GM12801 (cell line): ENCODE data around the gene MPP1.

Source experiments
- TF ChIP-seq, protein P1 (sequence below): IDR thresholded peaks from one replicate; pipeline ENCODE4 v1.5.1; 2011; ENCODE audit warnings: control low read depth; ENCODE audit not compliant: insufficient read length; ENCODE audit errors: extremely low read depth

MPP1 gene

DNA sequence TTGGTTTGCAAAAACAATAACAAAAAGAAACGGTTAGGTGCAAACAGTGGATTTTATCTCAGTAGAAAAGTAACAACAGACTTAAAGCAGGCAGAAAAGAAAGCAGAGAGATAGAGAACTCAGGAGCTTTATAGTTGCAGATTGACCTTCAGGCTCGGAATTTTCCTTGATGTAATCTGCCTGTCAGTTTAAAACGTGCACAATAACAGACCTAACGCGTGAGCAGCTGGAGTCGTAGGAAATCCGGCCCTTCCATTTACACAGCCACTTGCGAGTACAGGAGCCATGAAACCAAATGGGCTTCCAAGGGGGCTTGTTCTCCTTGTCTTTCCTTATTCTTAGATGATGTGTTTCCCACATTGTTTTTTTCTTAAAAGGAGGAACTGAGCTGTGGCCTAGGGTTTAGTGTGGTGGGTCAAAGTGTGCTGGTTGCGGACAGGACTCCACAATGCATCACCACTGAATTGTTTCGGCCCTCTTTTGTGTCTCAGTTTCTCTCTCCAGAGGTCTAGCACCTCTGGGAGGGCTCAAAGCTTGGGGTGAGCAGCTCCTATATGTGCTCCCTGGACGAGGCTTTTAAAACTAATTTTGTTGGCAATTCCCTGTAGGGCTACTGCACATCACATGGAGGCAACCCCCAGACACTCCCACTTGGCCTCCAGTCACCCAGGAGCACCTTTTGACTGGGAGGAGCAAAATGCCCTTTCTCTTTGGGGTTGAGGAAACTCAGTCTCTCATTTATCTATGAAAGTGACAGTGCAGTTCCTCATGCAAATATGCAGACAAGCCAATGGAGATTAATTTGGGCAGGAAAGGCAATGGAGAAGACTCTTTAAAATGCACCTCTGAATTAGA lies 13.9 kb upstream of the MPP1 start:
- TF ChIP-seq, protein P1, sequence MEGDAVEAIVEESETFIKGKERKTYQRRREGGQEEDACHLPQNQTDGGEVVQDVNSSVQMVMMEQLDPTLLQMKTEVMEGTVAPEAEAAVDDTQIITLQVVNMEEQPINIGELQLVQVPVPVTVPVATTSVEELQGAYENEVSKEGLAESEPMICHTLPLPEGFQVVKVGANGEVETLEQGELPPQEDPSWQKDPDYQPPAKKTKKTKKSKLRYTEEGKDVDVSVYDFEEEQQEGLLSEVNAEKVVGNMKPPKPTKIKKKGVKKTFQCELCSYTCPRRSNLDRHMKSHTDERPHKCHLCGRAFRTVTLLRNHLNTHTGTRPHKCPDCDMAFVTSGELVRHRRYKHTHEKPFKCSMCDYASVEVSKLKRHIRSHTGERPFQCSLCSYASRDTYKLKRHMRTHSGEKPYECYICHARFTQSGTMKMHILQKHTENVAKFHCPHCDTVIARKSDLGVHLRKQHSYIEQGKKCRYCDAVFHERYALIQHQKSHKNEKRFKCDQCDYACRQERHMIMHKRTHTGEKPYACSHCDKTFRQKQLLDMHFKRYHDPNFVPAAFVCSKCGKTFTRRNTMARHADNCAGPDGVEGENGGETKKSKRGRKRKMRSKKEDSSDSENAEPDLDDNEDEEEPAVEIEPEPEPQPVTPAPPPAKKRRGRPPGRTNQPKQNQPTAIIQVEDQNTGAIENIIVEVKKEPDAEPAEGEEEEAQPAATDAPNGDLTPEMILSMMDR = no peak

DNA sequence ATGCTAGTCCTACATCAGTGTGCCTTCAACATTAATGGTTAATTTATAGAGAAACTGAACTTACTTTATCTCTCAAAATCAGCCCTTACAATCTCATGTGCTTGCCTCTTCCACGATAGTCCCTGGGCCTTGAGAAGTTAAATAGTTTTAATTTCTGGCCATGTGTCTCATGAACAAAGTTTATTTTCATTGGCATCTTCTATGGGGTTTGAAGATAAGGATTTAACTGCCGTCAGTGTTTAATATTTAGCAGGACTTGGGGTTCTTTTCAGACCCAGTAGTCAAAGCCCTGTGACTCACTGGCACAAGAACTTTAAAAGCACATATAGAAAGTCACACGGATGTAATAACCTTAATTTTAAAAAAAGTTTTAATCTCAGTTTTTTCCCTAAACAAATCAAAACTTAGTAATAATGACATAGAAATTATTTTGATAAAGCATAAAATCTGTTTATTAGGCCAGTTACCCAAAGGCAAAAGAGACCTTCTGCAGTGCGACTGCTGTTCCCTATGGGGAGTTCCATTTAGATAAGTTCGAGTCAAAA lies 10.1 kb upstream of the MPP1 start:
- TF ChIP-seq, protein P1 = no peak

DNA sequence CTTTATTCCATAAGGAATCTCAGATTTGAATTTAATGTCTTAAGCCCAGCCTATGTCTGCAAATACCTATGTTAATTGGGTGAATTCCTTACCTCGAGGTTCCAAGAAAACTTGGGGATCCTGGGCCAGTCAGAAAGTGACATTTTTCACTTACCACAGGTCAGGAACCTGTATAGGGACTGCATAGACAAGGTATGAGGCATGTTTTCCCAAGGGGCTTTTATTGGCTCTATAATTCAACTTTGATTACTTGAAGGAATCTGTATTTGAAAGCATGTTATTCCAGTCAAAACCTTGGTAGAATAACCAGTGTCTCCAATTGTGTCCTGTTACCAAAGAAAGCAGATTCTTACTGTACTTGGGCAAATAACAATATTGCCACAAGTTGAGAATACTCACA lies 8.5 kb upstream of the MPP1 start:
- TF ChIP-seq, protein P1 = no peak

DNA sequence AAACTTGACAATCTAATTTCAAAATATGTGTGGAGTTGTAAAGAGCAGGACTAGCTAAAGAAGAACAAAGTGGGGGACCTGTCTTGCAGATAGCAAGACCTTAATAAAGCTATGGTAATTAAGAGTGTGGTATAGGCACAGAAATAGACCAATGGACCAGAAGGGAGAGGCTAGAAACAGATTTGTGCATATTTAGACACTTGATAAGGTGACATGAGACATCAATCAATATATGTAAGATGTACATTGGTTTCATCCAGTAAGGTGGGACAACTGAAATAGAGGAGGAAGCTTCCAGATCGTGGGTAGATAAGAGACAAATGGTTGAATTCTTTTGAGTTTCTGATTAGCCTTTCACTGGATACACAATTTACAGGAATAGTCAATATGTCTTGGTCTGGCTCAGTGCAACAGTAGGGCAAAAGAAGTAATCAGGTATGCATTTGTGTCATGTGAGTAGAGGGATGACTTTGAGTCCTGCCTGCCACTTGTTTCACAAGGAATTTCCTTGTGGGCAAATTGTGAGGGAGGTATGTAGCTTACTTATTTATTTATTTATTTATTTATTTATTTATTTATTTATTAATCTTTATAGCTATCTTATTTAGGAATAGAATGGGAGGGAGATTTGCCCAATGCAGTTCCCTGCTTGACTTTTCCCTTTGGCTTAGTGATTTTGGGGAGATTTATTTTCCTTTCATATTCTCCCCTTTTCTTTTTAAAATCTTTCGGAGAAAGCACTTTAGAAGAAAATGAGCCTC lies 7.2 kb upstream of the MPP1 start:
- TF ChIP-seq, protein P1 = no peak

DNA sequence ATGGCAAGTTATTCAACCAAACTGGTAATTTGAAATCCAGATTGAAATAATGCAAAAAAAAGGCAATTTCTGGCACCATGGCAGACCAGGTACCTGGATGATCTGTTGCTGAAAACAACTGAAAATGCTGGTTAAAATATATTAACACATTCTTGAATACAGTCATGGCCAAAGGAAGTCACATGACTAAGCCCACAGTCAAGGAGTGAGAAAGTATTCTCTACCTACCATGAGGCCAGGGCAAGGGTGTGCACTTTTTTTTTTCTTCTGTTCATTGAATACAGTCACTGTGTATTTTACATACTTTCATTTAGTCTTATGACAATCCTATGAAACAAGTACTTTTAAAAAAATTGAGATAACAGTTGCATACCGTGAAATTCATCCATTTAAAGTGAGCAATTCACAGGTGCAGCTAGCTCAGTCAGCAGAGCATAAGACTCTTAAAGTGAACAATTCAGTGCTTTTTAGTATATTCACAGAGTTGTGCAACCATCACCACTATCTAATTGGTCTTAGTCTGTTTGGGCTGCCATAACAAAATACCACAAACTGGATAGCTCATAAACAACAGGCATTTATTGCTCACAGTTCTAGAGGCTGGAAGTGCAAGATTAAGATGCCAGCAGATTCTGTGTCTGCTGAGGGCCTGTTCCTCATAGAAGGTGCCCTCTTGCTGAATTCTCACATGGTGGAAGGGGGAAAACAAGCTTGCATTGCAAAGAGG lies 4.8 kb upstream of the MPP1 start:
- TF ChIP-seq, protein P1 = no peak

DNA sequence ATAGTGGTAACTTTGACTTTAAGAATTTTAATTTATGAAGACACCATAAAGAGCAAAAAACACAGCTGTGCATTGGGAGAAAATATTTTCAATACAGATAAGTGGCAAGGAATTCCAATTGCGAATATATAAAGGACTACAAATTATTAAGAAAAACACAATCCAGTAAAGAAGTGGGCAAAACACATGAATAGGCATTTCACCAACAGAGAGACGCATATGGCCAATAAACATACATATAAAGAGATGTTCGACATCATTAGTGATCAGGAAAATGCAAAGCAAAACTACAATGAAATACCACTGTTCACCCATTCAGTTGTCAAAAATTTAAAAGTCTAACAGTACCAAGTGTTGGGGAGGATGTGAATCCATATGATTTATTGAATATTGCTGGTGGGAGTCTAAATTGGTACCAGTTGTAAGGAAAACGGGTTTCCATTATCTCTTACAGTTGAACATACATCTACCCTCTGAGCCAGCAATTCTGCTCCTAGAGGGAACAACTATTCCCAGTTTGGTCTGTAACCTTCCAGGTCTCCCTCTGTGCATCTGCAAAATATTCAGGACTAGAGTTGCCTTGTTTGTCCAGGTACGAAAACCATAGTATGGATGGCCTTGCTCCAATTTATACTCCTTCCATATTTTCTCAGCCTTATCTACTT lies 1.7 kb upstream of the MPP1 start:
- TF ChIP-seq, protein P1 = no peak
